CD14-positive monocyte (primary cell): Measurements from ENCODE around the gene SYPL2. TPM values are rescaled to one million over a fixed set of nuclear protein-coding genes. Genes with fewer than 3 reads are reported as not detected.

Experiments
- DNase-seq, 3 donors: peaks; one replicate each; pipeline ENCODE4 v3.0.0-alpha.2; 2011 to 2022
- H2AFZ ChIP-seq: 2 replicates; pipeline ENCODE4 v1.6.0; 2012; ENCODE audit warnings: mild to moderate bottlenecking, low read depth, low read length, inconsistent platforms; ENCODE audit not compliant: insufficient read depth, poor library complexity, severe bottlenecking
- H3K27ac ChIP-seq, 2 donors: 1 replicate in 1 of 2; 2 replicates in 1 of 2; pipeline ENCODE4 v1.5.1; 2012 to 2013; ENCODE audit warnings: low read length in 2 of 2, control low read depth in 1 of 2, inconsistent platforms in 1 of 2, low read depth in 1 of 2, mild to moderate bottlenecking in 1 of 2
- H3K27me3 ChIP-seq, 2 donors: one replicate each; pipeline versions ENCODE4 v1.6.0 to v1.6.1; 2011 to 2013; ENCODE audit warnings: low read length in 2 of 2; ENCODE audit not compliant: control insufficient read depth in 2 of 2, insufficient read depth in 2 of 2
- H3K36me3 ChIP-seq, 2 donors: replicated peaks in 1 of 2; 1 replicate in 1 of 2; 2 replicates in 1 of 2; pipeline versions ENCODE4 v1.5.1 to v1.6.1; 2012 to 2013; ENCODE audit warnings: low read length in 2 of 2, control low read depth in 1 of 2, inconsistent platforms in 1 of 2, mild to moderate bottlenecking in 1 of 2; ENCODE audit not compliant: insufficient read depth in 2 of 2, control insufficient read depth in 1 of 2
- H3K4me1 ChIP-seq, 2 donors: 1 replicate in 1 of 2; 2 replicates in 1 of 2; pipeline versions ENCODE4 v1.5.1 to v1.6.1; 2012 to 2013; ENCODE audit warnings: low read length in 2 of 2, control low read depth in 1 of 2, inconsistent platforms in 1 of 2, mild to moderate bottlenecking in 1 of 2, moderate library complexity in 1 of 2; ENCODE audit not compliant: insufficient read depth in 2 of 2, control insufficient read depth in 1 of 2
- H3K4me2 ChIP-seq: replicated peaks from 2 replicates; pipeline ENCODE3; 2012; ENCODE audit warnings: low read length, moderate library complexity, mild to moderate bottlenecking; ENCODE audit not compliant: poor library complexity, severe bottlenecking; ENCODE audit errors: extremely low read depth
- H3K4me3 ChIP-seq, 3 experiments: fragments of 200-600 bp in 1 of 3; sonication (generic) in 1 of 3; replicated peaks in 1 of 3; 1 replicate in 2 of 3; 2 replicates in 1 of 3; pipeline ENCODE4 v1.5.1; 2011 to 2013; ENCODE audit warnings: low read length in 3 of 3, mild to moderate bottlenecking in 3 of 3, control low read depth in 2 of 3, low read depth in 2 of 3, inconsistent platforms in 1 of 3, moderate library complexity in 1 of 3
- H3K79me2 ChIP-seq: 2 replicates; pipeline ENCODE4 v1.6.0; 2012; ENCODE audit warnings: mild to moderate bottlenecking, control low read depth, inconsistent platforms, low read length, moderate library complexity; ENCODE audit not compliant: insufficient read depth
- H3K9ac ChIP-seq: 2 replicates; pipeline ENCODE4 v1.6.0; 2017; ENCODE audit warnings: low read length, mild to moderate bottlenecking; ENCODE audit not compliant: insufficient read depth, poor library complexity, severe bottlenecking
- H3K9me3 ChIP-seq, 2 donors: replicated peaks in 1 of 2; 1 replicate in 1 of 2; 2 replicates in 1 of 2; pipeline versions ENCODE4 v1.5.1 to v1.6.1; 2012 to 2013; ENCODE audit warnings: low read length in 2 of 2, control low read depth in 1 of 2; ENCODE audit not compliant: control insufficient read depth in 1 of 2, insufficient read depth in 1 of 2
- H4K20me1 ChIP-seq: 2 replicates; pipeline ENCODE4 v1.6.0; 2012; ENCODE audit warnings: mild to moderate bottlenecking, low read length, control low read depth, moderate library complexity; ENCODE audit not compliant: insufficient read depth
- H3K27ac Mint-ChIP-seq, 7 donors: one replicate each; pipeline ENCODE4 v1.8.0; 2020; ENCODE audit warnings: mild to moderate bottlenecking in 7 of 7, mixed read lengths in 7 of 7, moderate library complexity in 6 of 7, inconsistent platforms in 2 of 7
- H3K27me3 Mint-ChIP-seq, 3 donors: one replicate each; pipeline ENCODE4 v1.8.0; 2021 to 2022; ENCODE audit warnings: low read depth in 3 of 3, mild to moderate bottlenecking in 3 of 3, mixed read lengths in 3 of 3, moderate library complexity in 3 of 3, inconsistent platforms in 1 of 3
- H3K36me3 Mint-ChIP-seq, 2 donors: one replicate each; pipeline ENCODE4 v1.8.0; 2020; ENCODE audit warnings: mixed read lengths in 2 of 2, inconsistent platforms in 1 of 2, mild to moderate bottlenecking in 1 of 2
- H3K4me1 Mint-ChIP-seq: one replicate; pipeline ENCODE4 v1.8.0; 2020; ENCODE audit warnings: mild to moderate bottlenecking, mixed read lengths
- H3K4me3 Mint-ChIP-seq, 2 donors: one replicate each; pipeline ENCODE4 v1.8.0; 2020; ENCODE audit warnings: mild to moderate bottlenecking in 2 of 2, mixed read lengths in 2 of 2, moderate library complexity in 1 of 2
- H3K9me3 Mint-ChIP-seq, 7 donors: one replicate each; pipeline ENCODE4 v1.8.0; 2020 to 2022; ENCODE audit warnings: mixed read lengths in 7 of 7, mild to moderate bottlenecking in 6 of 7, moderate library complexity in 6 of 7, inconsistent platforms in 2 of 7
- CTCF ChIP-seq: fragments of 200-600 bp; IDR thresholded peaks from one replicate; pipeline ENCODE4 v1.8.0; 2022; ENCODE audit warnings: antibody characterized with exemption, mild to moderate bottlenecking
- WGBS: methylation state at CpG from one replicate; pipeline ENCODE4 v1.1.5; 2013; ENCODE audit warnings: missing lambda C conversion rate; ENCODE audit not compliant: insufficient coverage; 5-methylcytosine and 5-hydroxymethylcytosine counted together
- intact Hi-C, 2 donors: fragments of 100-400 bp; cut with micrococcal nuclease; formaldehyde crosslinking; loops; one replicate each; pipeline versions ENCODE4 v1.15.0 to v1.15.1; 2023
- polyA plus RNA-seq, 3 donors: library from polyadenylated mRNA; depleted of rRNA in 1 of 3; unstranded in 2 of 3; stranded (reverse) in 1 of 3; fragments of 300-500 nt in 2 of 3; fragments of >200 nt in 1 of 3; fragmentation: Illumina TruSeq in 2 of 3; gene quantifications; 1 replicate in 2 of 3; 2 replicates in 1 of 3; pipeline ENCODE4 v1.2.3, GENCODE V29; 2012 to 2021

SYPL2 gene
- polyA plus RNA-seq, 3 donors, result 0.03 to 0.12 TPM; not detected in 1

DNA sequence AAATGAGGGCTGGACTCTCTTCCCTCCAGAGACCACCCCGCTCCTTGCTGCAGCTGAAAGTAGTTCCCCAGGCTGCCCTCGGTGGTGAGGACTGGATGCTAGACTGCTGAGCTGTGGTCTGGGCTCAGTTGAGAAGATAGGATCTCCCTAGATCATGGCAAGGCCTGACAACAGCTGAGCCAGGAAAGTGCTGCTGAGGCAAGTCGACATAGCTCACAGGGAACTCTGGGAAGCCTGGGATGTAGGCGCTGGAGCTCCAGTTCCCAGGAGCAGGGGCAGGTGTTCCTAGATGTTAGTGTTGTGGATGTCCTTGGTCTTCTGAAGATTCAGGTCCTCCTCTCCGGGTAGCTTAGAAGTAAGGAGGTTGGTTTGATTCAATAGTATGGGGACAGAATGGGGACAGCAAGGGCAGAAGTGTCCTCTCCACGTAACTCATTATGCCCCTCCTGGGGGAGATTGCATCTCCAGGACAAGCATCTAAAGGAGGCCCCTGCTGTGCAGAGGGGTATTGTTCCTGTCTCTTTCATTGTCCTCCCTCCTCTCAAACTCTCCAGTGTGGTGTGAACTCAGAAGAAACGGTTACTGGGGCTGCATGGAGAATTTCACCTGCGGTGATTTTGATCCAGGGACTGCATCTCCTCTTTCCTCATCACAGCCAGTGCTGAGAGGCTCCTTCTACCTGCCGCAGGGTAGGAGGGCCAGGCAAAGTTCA is 31.3 kb downstream of the SYPL2 start:
- peaks cover 39% of the 10 kb centered on the region for H3K4me1 Mint-ChIP-seq
- TF ChIP-seq CTCF, result no peak

GRCh38 chr1:109498161-109498801 is 31.9 kb downstream of the SYPL2 start:
- H3K9me3 Mint-ChIP-seq, result no peaks in the 10 kb centered on the region
- no peak overlapping the region for H2AFZ ChIP-seq
- 92% methylated on average over 11 of the region's 12 CpGs for WGBS
- no peak overlapping the region for H3K4me3 ChIP-seq
- peak overlapping the region in 1 of 7 donors; percentile 54 for H3K27ac Mint-ChIP-seq
- no peak overlapping the region for H3K9ac ChIP-seq
- no peaks in the 10 kb centered on the region for H3K27me3 ChIP-seq
- H3K36me3 ChIP-seq, result peaks cover 47 to 78% of the 10 kb centered on the region in 2 donors
- peak; percentile 19 for TF ChIP-seq CTCF
- H3K4me3 Mint-ChIP-seq, result no peak overlapping the region
- peaks cover 48% of the 10 kb centered on the region for H3K79me2 ChIP-seq
- DNase-seq, result no peak
- no peak overlapping the region for H3K27ac ChIP-seq
- peaks cover 54 to 67% of the 10 kb centered on the region in 2 donors for H3K36me3 Mint-ChIP-seq
- H3K27me3 Mint-ChIP-seq, result peaks cover 0 to 1% (median 0%) of the 10 kb centered on the region in 3 donors
- no peak overlapping the region for H3K4me2 ChIP-seq
- no peaks in the 10 kb centered on the region for H3K9me3 ChIP-seq
- H3K4me1 Mint-ChIP-seq, result peaks cover 37% of the 10 kb centered on the region
- intact Hi-C loops, result no loop called here
- H3K4me1 ChIP-seq, result peaks cover 17 to 25% of the 10 kb centered on the region in 2 donors
- peaks cover 74% of the 10 kb centered on the region for H4K20me1 ChIP-seq

More for the DNA sequence above, 31.3 kb downstream of the SYPL2 start:
- peak overlapping the region in 3 of 7 donors; percentile 13 to 49 (median 15) for H3K27ac Mint-ChIP-seq
- intact Hi-C loops, result no loop called here
- peaks cover 48 to 61% of the 10 kb centered on the region in 2 donors for H3K36me3 Mint-ChIP-seq
- Histone ChIP-seq H2AFZ (no peak overlapping the region), H3K9me3 (no peaks in the 10 kb centered on the region), H3K9ac (no peak overlapping the region), H3K4me2 (no peak overlapping the region), H3K36me3 (peaks cover 47 to 73% of the 10 kb centered on the region in 2 donors), H3K27ac (no peak overlapping the region), H3K4me1 (peaks cover 17 to 27% of the 10 kb centered on the region in 2 donors), H3K4me3 (no peak overlapping the region), H3K79me2 (peaks cover 48% of the 10 kb centered on the region), H4K20me1 (peaks cover 74% of the 10 kb centered on the region), H3K27me3 (no peaks in the 10 kb centered on the region)
- no peaks in the 10 kb centered on the region for H3K9me3 Mint-ChIP-seq
- no peak overlapping the region for H3K4me3 Mint-ChIP-seq
- DNase-seq, result no peak
- H3K27me3 Mint-ChIP-seq, result peaks cover 0 to 1% (median 0%) of the 10 kb centered on the region in 3 donors
- WGBS, result 92% methylated on average over 6 of the region's 9 CpGs
